ENCODE data around the gene STX8. TPM values are rescaled to one million over a fixed set of nuclear protein-coding genes. Genes with fewer than 3 reads are reported as not detected.
"Not testable (repeated sequence)": the region's sequence is repeated elsewhere in the genome, so short reads cannot be mapped to it uniquely, and the experiment has no call there.

Gene STX8
- total and polyA plus RNA-seq, 3 donors from 2014 or later = 103 to 160 (median 125) TPM

- Histone ChIP-seq H3K4me1 (no peaks in the 10 kb centered on the region), H3K9me3 (no peaks in the 10 kb centered on the region), H3K4me3 (no peak overlapping the region), H3K36me3 (ENCODE audit: low read depth, missing control alignments) (no peaks in the 10 kb centered on the region), H3K27ac (no peak overlapping the region), H3K27me3 (no peaks in the 10 kb centered on the region)
- TF ChIP-seq CTCF (IDR thresholded peaks at IDR 0.05) (no peak), POLR2A (IDR thresholded peaks at IDR 0.05) (no peak)
- intact Hi-C loops (cut with DNase I; ENCODE audit: low total_unique reads) = no loop called here
- 77 to 85% methylated on average over 7 of the region's 7 CpGs for WGBS, 2 donors
- DNase-seq = no peak
Observed at GRCh38 chr17:9339958-9340357, 235.7 kb downstream of the STX8 start.

GRCh38 chr17:9339482-9339881 lies 236.1 kb downstream of the STX8 start:
- H3K4me1 ChIP-seq; H3K9me3 ChIP-seq; H3K27ac ChIP-seq; H3K27me3 ChIP-seq; DNase-seq; intact Hi-C loops (cut with DNase I; ENCODE audit: low total_unique reads); H3K4me3 ChIP-seq; H3K36me3 ChIP-seq (ENCODE audit: low read depth, missing control alignments): not testable (repeated sequence)
- 85 to 86% methylated on average over 10 of the region's 10 CpGs for WGBS, 2 donors

GRCh38 chr17:9336817-9337216 lies 238.8 kb downstream of the STX8 start:
- H3K4me3 ChIP-seq = no peak overlapping the region
- 79 to 85% methylated on average over 2 of the region's 2 CpGs for WGBS, 2 donors
- intact Hi-C loops (cut with DNase I; ENCODE audit: low total_unique reads) = no loop called here
- no peak for TF ChIP-seq POLR2A (IDR thresholded peaks at IDR 0.05)
- TF ChIP-seq CTCF (IDR thresholded peaks at IDR 0.05) = no peak
- no peak for DNase-seq
- H3K27ac ChIP-seq = no peak overlapping the region
- no peaks in the 10 kb centered on the region for H3K4me1 ChIP-seq
- H3K36me3 ChIP-seq (ENCODE audit: low read depth, missing control alignments) = no peaks in the 10 kb centered on the region
- no peaks in the 10 kb centered on the region for H3K9me3 ChIP-seq
- H3K27me3 ChIP-seq = no peaks in the 10 kb centered on the region

- TF ChIP-seq CTCF (IDR thresholded peaks at IDR 0.05) (no peak), POLR2A (IDR thresholded peaks at IDR 0.05) (no peak)
- DNase-seq = no peak
- Histone ChIP-seq H3K27me3 (no peaks in the 10 kb centered on the region), H3K4me3 (no peak overlapping the region), H3K9me3 (no peaks in the 10 kb centered on the region), H3K4me1 (no peaks in the 10 kb centered on the region), H3K27ac (no peak overlapping the region), H3K36me3 (ENCODE audit: low read depth, missing control alignments) (no peaks in the 10 kb centered on the region)
- intact Hi-C loops (cut with DNase I; ENCODE audit: low total_unique reads) = no loop called here
- WGBS, 2 donors = 88 to 97% methylated on average over 10 of the region's 10 CpGs
Observed at GRCh38 chr17:9334536-9335446, 240.8 kb downstream of the STX8 start.

- no peak for DNase-seq
- 92 to 93% methylated on average over 6 of the region's 6 CpGs for WGBS, 2 donors
- no peaks in the 10 kb centered on the region for H3K27me3 ChIP-seq
- no peaks in the 10 kb centered on the region for H3K36me3 ChIP-seq (ENCODE audit: low read depth, missing control alignments)
- TF ChIP-seq CTCF (IDR thresholded peaks at IDR 0.05) = no peak
- TF ChIP-seq POLR2A (IDR thresholded peaks at IDR 0.05) = no peak
- H3K4me1 ChIP-seq = no peaks in the 10 kb centered on the region
- no peak overlapping the region for H3K27ac ChIP-seq
- H3K9me3 ChIP-seq = no peaks in the 10 kb centered on the region
- H3K4me3 ChIP-seq = no peak overlapping the region
- intact Hi-C loops (cut with DNase I; ENCODE audit: low total_unique reads) = no loop called here
Observed at GRCh38 chr17:9332132-9332494, 243.5 kb downstream of the STX8 start.
